ACC112 (cell line): ENCODE measurements around the gene TENT5A.
"Not testable (repeated sequence)": the region's sequence is repeated elsewhere in the genome, so short reads cannot be mapped to it uniquely, and the experiment has no call there.

Experiments used
- H2AFZ ChIP-seq: fragments of 200-600 bp; sonication (generic); one replicate; pipeline ENCODE4 v1.6.0; 2017; ENCODE audit warnings: antibody characterized with exemption, low read length; ENCODE audit not compliant: unreplicated experiment
- H3K27ac ChIP-seq: fragments of 200-600 bp; sonication (generic); 2 replicates; pipeline ENCODE4 v1.5.1; 2014; ENCODE audit warnings: low read depth, mild to moderate bottlenecking, antibody characterized with exemption, low read length, moderate library complexity
- H3K27me3 ChIP-seq: fragments of 200-600 bp; sonication (generic); 2 replicates; pipeline ENCODE4 v1.6.1; 2014; ENCODE audit warnings: mild to moderate bottlenecking, antibody characterized with exemption, low read length, moderate library complexity, mixed read lengths; ENCODE audit not compliant: insufficient read depth
- H3K36me3 ChIP-seq: fragments of 200-600 bp; sonication (generic); 2 replicates; pipeline ENCODE4 v1.6.1; 2016; ENCODE audit warnings: mild to moderate bottlenecking, antibody characterized with exemption, low read length, moderate library complexity, mixed read lengths; ENCODE audit not compliant: insufficient read depth
- H3K4me1 ChIP-seq: fragments of 200-600 bp; sonication (generic); one replicate; pipeline ENCODE4 v1.6.1; 2016; ENCODE audit warnings: low read length, mixed read lengths; ENCODE audit not compliant: insufficient read depth, unreplicated experiment, control insufficient read depth
- H3K4me3 ChIP-seq: fragments of 200-600 bp; sonication (generic); 2 replicates; pipeline ENCODE4 v1.5.1; 2014; ENCODE audit warnings: mild to moderate bottlenecking, low read depth, low read length
- H3K79me2 ChIP-seq: fragments of 200-600 bp; sonication (generic); one replicate; pipeline ENCODE4 v1.6.0; 2016; ENCODE audit warnings: low read length; ENCODE audit not compliant: control insufficient read depth, unreplicated experiment, insufficient read depth

Gene TENT5A

GRCh38 chr6:81750200-81750599, 2.3 kb downstream of the TENT5A start:
- Histone ChIP-seq H3K4me3 (peak overlapping the region; percentile 99), H2AFZ (no peak overlapping the region), H3K36me3 (peaks cover 42% of the 10 kb centered on the region)

GRCh38 chr6:81749707-81750106, 2.8 kb downstream of the TENT5A start:
- Histone ChIP-seq H3K4me1 (peaks cover 24% of the 10 kb centered on the region), H3K27me3 (no peaks in the 10 kb centered on the region), H2AFZ (no peak overlapping the region), H3K4me3 (peak overlapping the region; percentile 99), H3K27ac (no peak overlapping the region), H3K79me2 (peaks cover 56% of the 10 kb centered on the region), H3K36me3 (peaks cover 42% of the 10 kb centered on the region)

More at GRCh38 chr6:81750200-81750599, 2.3 kb downstream of the TENT5A start:
- Histone ChIP-seq H3K4me1 (peaks cover 22% of the 10 kb centered on the region), H3K27me3 (no peaks in the 10 kb centered on the region), H3K79me2 (peaks cover 56% of the 10 kb centered on the region), H3K27ac (peak overlapping the region; percentile 96; the same call in 1 of the 2 replicates)

- Histone ChIP-seq H2AFZ (peak overlapping the region; percentile 8), H3K4me1 (peaks cover 23% of the 10 kb centered on the region), H3K27me3 (no peaks in the 10 kb centered on the region), H3K27ac (no peak overlapping the region), H3K79me2 (peaks cover 56% of the 10 kb centered on the region), H3K4me3 (peak overlapping the region; percentile 99), H3K36me3 (peaks cover 42% of the 10 kb centered on the region)
Measured at GRCh38 chr6:81748994-81749393, 3.5 kb downstream of the TENT5A start.

GRCh38 chr6:81747327-81747726, 5.2 kb downstream of the TENT5A start:
- Histone ChIP-seq H3K27ac (no peak overlapping the region), H3K4me1 (peaks cover 27% of the 10 kb centered on the region), H3K79me2 (peaks cover 54% of the 10 kb centered on the region), H2AFZ (no peak overlapping the region), H3K4me3 (0 out of 2 replicates have a peak overlapping the region, but pooled peaks have one; percentile 27), H3K27me3 (no peaks in the 10 kb centered on the region), H3K36me3 (peaks cover 42% of the 10 kb centered on the region)

- no peaks in the 10 kb centered on the region for H3K27me3 ChIP-seq
- H3K79me2 ChIP-seq: peaks cover 22% of the 10 kb centered on the region
- H2AFZ ChIP-seq: no peak overlapping the region
- no peak overlapping the region for H3K27ac ChIP-seq
- H3K4me1 ChIP-seq: peaks cover 19% of the 10 kb centered on the region
- H3K4me3 ChIP-seq: no peak overlapping the region
- H3K36me3 ChIP-seq: peaks cover 33% of the 10 kb centered on the region
Measured at GRCh38 chr6:81744131-81744530, 8.3 kb downstream of the TENT5A start.

GRCh38 chr6:81743649-81744048, 8.8 kb downstream of the TENT5A start:
- Histone ChIP-seq H3K27me3 (no peaks in the 10 kb centered on the region), H2AFZ (no peak overlapping the region), H3K36me3 (peaks cover 28% of the 10 kb centered on the region), H3K27ac (no peak overlapping the region), H3K4me1 (peaks cover 15% of the 10 kb centered on the region), H3K4me3 (no peak overlapping the region), H3K79me2 (peaks cover 18% of the 10 kb centered on the region)

GRCh38 chr6:81741689-81742088, 10.8 kb downstream of the TENT5A start:
- no peak overlapping the region for H3K27ac ChIP-seq
- peaks cover 13% of the 10 kb centered on the region for H3K4me1 ChIP-seq
- H3K4me3 ChIP-seq: no peak overlapping the region
- H2AFZ ChIP-seq: no peak overlapping the region
- H3K27me3 ChIP-seq: no peaks in the 10 kb centered on the region
- H3K79me2 ChIP-seq: peaks cover 4% of the 10 kb centered on the region
- peaks cover 11% of the 10 kb centered on the region for H3K36me3 ChIP-seq

- H3K27ac ChIP-seq, H3K79me2 ChIP-seq, H3K4me3 ChIP-seq, H3K36me3 ChIP-seq, H2AFZ ChIP-seq, H3K27me3 ChIP-seq: not testable (repeated sequence)
- H3K4me1 ChIP-seq: peaks cover 13% of the 10 kb centered on the region
Measured at GRCh38 chr6:81740591-81740990, 11.9 kb downstream of the TENT5A start.

- Histone ChIP-seq H3K27ac (no peak overlapping the region), H3K79me2 (no peaks in the 10 kb centered on the region), H3K4me3 (no peak overlapping the region), H3K4me1 (peaks cover 9% of the 10 kb centered on the region), H2AFZ (no peak overlapping the region), H3K27me3 (no peaks in the 10 kb centered on the region), H3K36me3 (no peaks in the 10 kb centered on the region)
Measured at GRCh38 chr6:81739230-81740195, 13.0 kb downstream of the TENT5A start.

- no peaks in the 10 kb centered on the region for H3K4me1 ChIP-seq
- no peak overlapping the region for H2AFZ ChIP-seq
- no peaks in the 10 kb centered on the region for H3K27me3 ChIP-seq
- no peak overlapping the region for H3K4me3 ChIP-seq
- no peak overlapping the region for H3K27ac ChIP-seq
- no peaks in the 10 kb centered on the region for H3K36me3 ChIP-seq
- no peaks in the 10 kb centered on the region for H3K79me2 ChIP-seq
Measured at GRCh38 chr6:81736428-81736827, 16.1 kb downstream of the TENT5A start.
